Measurements from ENCODE around the gene HASPIN. TPM values are rescaled to one million over a fixed set of nuclear protein-coding genes. Genes with fewer than 3 reads are reported as not detected.
"Not testable (repeated sequence)": the region's sequence is repeated elsewhere in the genome, so short reads cannot be mapped to it uniquely, and the experiment has no call there.

The HASPIN gene
- total RNA-seq, 4 donors from 2014 or later: 1.2 TPM; not detected in 3

- H3K27me3 ChIP-seq: peaks cover 0 to 16% of the 10 kb centered on the region in 2 donors
- no peak for DNase-seq
- no peaks in the 10 kb centered on the region for H3K9me3 ChIP-seq
- H3K4me1 ChIP-seq: peaks cover 0 to 17% (median 3%) of the 10 kb centered on the region in 4 donors
- no peak for TF ChIP-seq POLR2A (IDR thresholded peaks at IDR 0.05)
- no peak for TF ChIP-seq CTCF (IDR thresholded peaks at IDR 0.05)
- peak overlapping the region in 1 of 4 donors; percentile 90 for H3K27ac ChIP-seq
- no peak overlapping the region for H3K4me3 ChIP-seq
- no peaks in the 10 kb centered on the region for H3K36me3 ChIP-seq
These were observed 26.6 kb upstream of the HASPIN start for GRCh38 chr17:3697103-3697476.

GRCh38 chr17:3698139-3698538, 25.6 kb upstream of the HASPIN start:
- H3K4me1 ChIP-seq: peaks cover 0 to 17% (median 1%) of the 10 kb centered on the region in 4 donors
- H3K27ac ChIP-seq: no peak overlapping the region
- H3K27me3 ChIP-seq: peaks cover 0 to 16% of the 10 kb centered on the region in 2 donors
- no peak for DNase-seq
- no peaks in the 10 kb centered on the region for H3K36me3 ChIP-seq
- H3K4me3 ChIP-seq: no peak overlapping the region
- TF ChIP-seq POLR2A (IDR thresholded peaks at IDR 0.05): no peak
- no peak for TF ChIP-seq CTCF (IDR thresholded peaks at IDR 0.05)
- no peaks in the 10 kb centered on the region for H3K9me3 ChIP-seq

- H3K4me1 ChIP-seq: peaks cover 0 to 17% (median 0%) of the 10 kb centered on the region in 4 donors
- H3K9me3 ChIP-seq: no peaks in the 10 kb centered on the region
- TF ChIP-seq CTCF (IDR thresholded peaks at IDR 0.05) (no peak), POLR2A (IDR thresholded peaks at IDR 0.05) (no peak)
- H3K27me3 ChIP-seq: peaks cover 0 to 13% of the 10 kb centered on the region in 2 donors
- H3K27ac ChIP-seq: no peak overlapping the region
- no peaks in the 10 kb centered on the region for H3K36me3 ChIP-seq
- H3K4me3 ChIP-seq: no peak overlapping the region
- DNase-seq: no peak
These were observed 23.8 kb upstream of the HASPIN start for GRCh38 chr17:3699951-3700350.

GRCh38 chr17:3702041-3702539, 21.6 kb upstream of the HASPIN start:
- H3K36me3 ChIP-seq, H3K27ac ChIP-seq, H3K9me3 ChIP-seq, H3K27me3 ChIP-seq, H3K4me1 ChIP-seq, H3K4me3 ChIP-seq, DNase-seq: not testable (repeated sequence)

- no peak for DNase-seq
- Histone ChIP-seq H3K9me3 (no peaks in the 10 kb centered on the region), H3K36me3 (no peaks in the 10 kb centered on the region), H3K27ac (no peak overlapping the region), H3K27me3 (no peaks in the 10 kb centered on the region), H3K4me1 (no peaks in the 10 kb centered on the region), H3K4me3 (no peak overlapping the region)
- TF ChIP-seq POLR2A (IDR thresholded peaks at IDR 0.05): no peak
- no peak for TF ChIP-seq CTCF (IDR thresholded peaks at IDR 0.05)
These were observed 18.6 kb upstream of the HASPIN start for GRCh38 chr17:3704931-3705717.

GRCh38 chr17:3705718-3705984, 18.1 kb upstream of the HASPIN start:
- H3K4me1 ChIP-seq, H3K27ac ChIP-seq, DNase-seq, H3K4me3 ChIP-seq, H3K9me3 ChIP-seq, H3K27me3 ChIP-seq, H3K36me3 ChIP-seq: not testable (repeated sequence)

- DNase-seq: no peak
- H3K36me3 ChIP-seq: peaks cover 0 to under 1% (median 0%) of the 10 kb centered on the region in 3 donors
These were observed 15.3 kb upstream of the HASPIN start for GRCh38 chr17:3708366-3708765.

More at GRCh38 chr17:3708366-3708765, 15.3 kb upstream of the HASPIN start:
- no peak overlapping the region for H3K27ac ChIP-seq
- peaks cover 0 to 6% (median 3%) of the 10 kb centered on the region in 4 donors for H3K4me1 ChIP-seq
- no peaks in the 10 kb centered on the region for H3K27me3 ChIP-seq
- no peak for TF ChIP-seq CTCF (IDR thresholded peaks at IDR 0.05)
- TF ChIP-seq POLR2A (IDR thresholded peaks at IDR 0.05): no peak
- no peak overlapping the region for H3K4me3 ChIP-seq
- H3K9me3 ChIP-seq: no peaks in the 10 kb centered on the region
